Panc1 (cell line): ENCODE results near the gene TSHZ2. TPM values are rescaled to one million over a fixed set of nuclear protein-coding genes. Genes with fewer than 3 reads are reported as not detected.

ENCODE experiments used
- ATAC-seq: fragments of 200-7000 bp; cut with Tn5 transposase; 2 replicates; pipeline ENCODE4 v1.9.1; 2020; ENCODE audit warnings: mild to moderate bottlenecking, moderate library complexity
- BruUV-seq: library from RNA; stranded (reverse); fragments of 400-500 nt; replicated peaks from 2 replicates; lab custom pipeline; 2021; lab: Mats Ljungman, UMichigan
- CTCF ChIA-PET: fragments of 300-600 bp; sonication (Branson Sonifier 250); formaldehyde crosslinking; loops from one replicate; lab custom pipeline; 2022; ENCODE audit warnings: antibody characterized with exemption; lab: Charles Lee
- POLR2A ChIA-PET: fragments of 300-600 bp; sonication (Branson Sonifier 250); formaldehyde crosslinking; loops from one replicate; lab custom pipeline; 2022; ENCODE audit warnings: antibody characterized with exemption; lab: Charles Lee
- DNase-seq: peaks from one replicate; pipeline ENCODE4 v3.0.0-alpha.2; 2010; ENCODE audit warnings: low read depth, low spot score
- H3K27ac ChIP-seq: 2 replicates; pipeline ENCODE4 v1.5.1; 2011; ENCODE audit warnings: mild to moderate bottlenecking, low read length, inconsistent platforms
- H3K27me3 ChIP-seq: fragments of 200-500 bp; sonication (Bioruptor generic); 2 replicates; pipeline ENCODE4 v1.6.0; 2014; ENCODE audit warnings: low read length, inconsistent platforms; ENCODE audit not compliant: control insufficient read depth, insufficient read depth
- H3K36me3 ChIP-seq: fragments of 200-500 bp; sonication (Bioruptor generic); 2 replicates; pipeline ENCODE4 v1.5.1; 2014; ENCODE audit warnings: inconsistent platforms, mild to moderate bottlenecking, low read length, moderate library complexity; ENCODE audit not compliant: control insufficient read depth, insufficient read depth
- H3K4me1 ChIP-seq: 2 replicates; pipeline ENCODE4 v1.5.1; 2011; ENCODE audit warnings: inconsistent platforms, mild to moderate bottlenecking, low read length, moderate library complexity; ENCODE audit not compliant: control insufficient read depth, insufficient read depth
- H3K4me3 ChIP-seq, 2 experiments: 2 replicates each; pipeline ENCODE4 v1.5.1; 2011 to 2012; ENCODE audit warnings: low read depth in 2 of 2, low read length in 2 of 2, mild to moderate bottlenecking in 2 of 2, inconsistent platforms in 1 of 2, moderate library complexity in 1 of 2
- H3K9me3 ChIP-seq: fragments of 200-500 bp; sonication (Bioruptor generic); 2 replicates; pipeline ENCODE4 v1.5.1; 2014; ENCODE audit warnings: low read depth, mild to moderate bottlenecking, inconsistent platforms, low read length, moderate library complexity; ENCODE audit not compliant: control insufficient read depth, insufficient read depth
- POLR2AphosphoS5 ChIP-seq: IDR thresholded peaks from 2 replicates; pipeline ENCODE4 v1.6.1; 2012; ENCODE audit warnings: mild to moderate bottlenecking, low read depth, low read length, moderate library complexity
- SIN3A ChIP-seq: IDR thresholded peaks from 2 replicates; pipeline ENCODE4 v1.6.1; 2012; ENCODE audit warnings: low read depth, mild to moderate bottlenecking, low read length, moderate library complexity, borderline replicate concordance; ENCODE audit not compliant: insufficient read depth
- TCF7L2 ChIP-seq: IDR thresholded peaks from 2 replicates; pipeline ENCODE4 v1.6.1; 2011; ENCODE audit warnings: mild to moderate bottlenecking, low read depth, low read length, inconsistent platforms
- in situ Hi-C: cut with HindIII; loops from 2 replicates; pipeline ENCODE4 v1.10.0; 2016; ENCODE audit warnings: low sequenced_read_pairs, low pct_unique_long_range_greater_than_20kb
- intact Hi-C: fragments of 100-400 bp; cut with micrococcal nuclease; formaldehyde crosslinking; loops from one replicate; pipeline ENCODE4 v1.10.0; 2022; ENCODE audit not compliant: unreplicated experiment
- total RNA-seq: library from RNA; stranded (reverse); gene quantifications from one replicate; pipeline ENCODE4 v1.2.1, GENCODE V29; 2021; ENCODE audit not compliant: unreplicated experiment
- TF ChIP-seq, protein P1 (sequence below): fragments of 450-650 bp; IDR thresholded peaks from 2 replicates; pipeline ENCODE4 v1.5.1; 2017; ENCODE audit warnings: mild to moderate bottlenecking
- TF ChIP-seq, protein P2 (sequence below), 2 experiments: IDR thresholded peaks; 2 replicates each; pipeline ENCODE4 v1.6.1; 2011 to 2012; ENCODE audit warnings: low read depth in 2 of 2, control low read depth in 1 of 2, low read length in 1 of 2, mild to moderate bottlenecking in 1 of 2, moderate library complexity in 1 of 2; ENCODE audit not compliant: insufficient read depth in 1 of 2

The TSHZ2 gene
- total RNA-seq, 1 experiment from 2014 or later: 0.36 TPM

- Histone ChIP-seq H3K4me3 (no peak overlapping the region), H3K4me1 (no peaks in the 10 kb centered on the region), H3K36me3 (no peaks in the 10 kb centered on the region), H3K9me3 (no peaks in the 10 kb centered on the region), H3K27me3 (no peaks in the 10 kb centered on the region; the same call in 1 of the 2 replicates), H3K27ac (no peak overlapping the region)
- BruUV-seq: no TSS peak
- TF ChIP-seq, protein P1, sequence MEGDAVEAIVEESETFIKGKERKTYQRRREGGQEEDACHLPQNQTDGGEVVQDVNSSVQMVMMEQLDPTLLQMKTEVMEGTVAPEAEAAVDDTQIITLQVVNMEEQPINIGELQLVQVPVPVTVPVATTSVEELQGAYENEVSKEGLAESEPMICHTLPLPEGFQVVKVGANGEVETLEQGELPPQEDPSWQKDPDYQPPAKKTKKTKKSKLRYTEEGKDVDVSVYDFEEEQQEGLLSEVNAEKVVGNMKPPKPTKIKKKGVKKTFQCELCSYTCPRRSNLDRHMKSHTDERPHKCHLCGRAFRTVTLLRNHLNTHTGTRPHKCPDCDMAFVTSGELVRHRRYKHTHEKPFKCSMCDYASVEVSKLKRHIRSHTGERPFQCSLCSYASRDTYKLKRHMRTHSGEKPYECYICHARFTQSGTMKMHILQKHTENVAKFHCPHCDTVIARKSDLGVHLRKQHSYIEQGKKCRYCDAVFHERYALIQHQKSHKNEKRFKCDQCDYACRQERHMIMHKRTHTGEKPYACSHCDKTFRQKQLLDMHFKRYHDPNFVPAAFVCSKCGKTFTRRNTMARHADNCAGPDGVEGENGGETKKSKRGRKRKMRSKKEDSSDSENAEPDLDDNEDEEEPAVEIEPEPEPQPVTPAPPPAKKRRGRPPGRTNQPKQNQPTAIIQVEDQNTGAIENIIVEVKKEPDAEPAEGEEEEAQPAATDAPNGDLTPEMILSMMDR: no peak
- TF ChIP-seq POLR2AphosphoS5: no peak
- no peak for TF ChIP-seq SIN3A
- no peak for TF ChIP-seq TCF7L2
- TF ChIP-seq, protein P2, sequence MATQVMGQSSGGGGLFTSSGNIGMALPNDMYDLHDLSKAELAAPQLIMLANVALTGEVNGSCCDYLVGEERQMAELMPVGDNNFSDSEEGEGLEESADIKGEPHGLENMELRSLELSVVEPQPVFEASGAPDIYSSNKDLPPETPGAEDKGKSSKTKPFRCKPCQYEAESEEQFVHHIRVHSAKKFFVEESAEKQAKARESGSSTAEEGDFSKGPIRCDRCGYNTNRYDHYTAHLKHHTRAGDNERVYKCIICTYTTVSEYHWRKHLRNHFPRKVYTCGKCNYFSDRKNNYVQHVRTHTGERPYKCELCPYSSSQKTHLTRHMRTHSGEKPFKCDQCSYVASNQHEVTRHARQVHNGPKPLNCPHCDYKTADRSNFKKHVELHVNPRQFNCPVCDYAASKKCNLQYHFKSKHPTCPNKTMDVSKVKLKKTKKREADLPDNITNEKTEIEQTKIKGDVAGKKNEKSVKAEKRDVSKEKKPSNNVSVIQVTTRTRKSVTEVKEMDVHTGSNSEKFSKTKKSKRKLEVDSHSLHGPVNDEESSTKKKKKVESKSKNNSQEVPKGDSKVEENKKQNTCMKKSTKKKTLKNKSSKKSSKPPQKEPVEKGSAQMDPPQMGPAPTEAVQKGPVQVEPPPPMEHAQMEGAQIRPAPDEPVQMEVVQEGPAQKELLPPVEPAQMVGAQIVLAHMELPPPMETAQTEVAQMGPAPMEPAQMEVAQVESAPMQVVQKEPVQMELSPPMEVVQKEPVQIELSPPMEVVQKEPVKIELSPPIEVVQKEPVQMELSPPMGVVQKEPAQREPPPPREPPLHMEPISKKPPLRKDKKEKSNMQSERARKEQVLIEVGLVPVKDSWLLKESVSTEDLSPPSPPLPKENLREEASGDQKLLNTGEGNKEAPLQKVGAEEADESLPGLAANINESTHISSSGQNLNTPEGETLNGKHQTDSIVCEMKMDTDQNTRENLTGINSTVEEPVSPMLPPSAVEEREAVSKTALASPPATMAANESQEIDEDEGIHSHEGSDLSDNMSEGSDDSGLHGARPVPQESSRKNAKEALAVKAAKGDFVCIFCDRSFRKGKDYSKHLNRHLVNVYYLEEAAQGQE (IDR thresholded peaks at IDR 0.05; ENCODE audit: insufficient read depth in 1 of 2, low read depth in 2 of 2, low read length in 1 of 2): no peak
- in situ Hi-C loops: no loop called here
- DNase-seq (no peak), ATAC-seq (no peak)
- intact Hi-C loops: no loop called here
- POLR2A ChIA-PET: no interaction called here
- CTCF ChIA-PET: no interaction called here
Measured at GRCh38 chr20:53309515-53309914, 337.4 kb downstream of the TSHZ2 start.

DNA sequence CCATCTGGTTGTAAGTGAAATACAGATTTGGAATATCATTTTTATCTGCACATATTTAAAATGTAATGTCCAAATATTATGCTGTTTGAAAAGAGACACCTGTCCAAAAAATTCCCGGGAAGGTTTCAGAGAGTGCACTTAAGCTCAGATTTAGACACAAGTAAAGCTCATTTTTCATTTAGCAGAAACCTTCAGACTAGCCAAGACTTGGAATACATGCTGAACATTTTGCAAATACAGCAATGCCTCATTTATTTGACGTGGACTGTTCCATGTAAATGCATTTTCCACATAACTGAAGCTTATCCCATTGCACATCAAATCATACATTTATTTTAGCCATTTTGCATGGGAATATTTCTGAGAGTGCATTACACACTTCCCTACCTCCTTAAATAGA lies 340.8 kb downstream of the TSHZ2 start:
- intact Hi-C loops: no loop called here
- Histone ChIP-seq H3K9me3 (no peaks in the 10 kb centered on the region), H3K4me1 (no peaks in the 10 kb centered on the region), H3K4me3 (no peak overlapping the region), H3K36me3 (no peaks in the 10 kb centered on the region), H3K27ac (no peak overlapping the region), H3K27me3 (no peaks in the 10 kb centered on the region; the same call in 1 of the 2 replicates)
- no peak for TF ChIP-seq SIN3A
- TF ChIP-seq POLR2AphosphoS5: no peak
- TF ChIP-seq, protein P2 (IDR thresholded peaks at IDR 0.05; ENCODE audit: insufficient read depth in 1 of 2, low read depth in 2 of 2, low read length in 1 of 2): no peak
- TF ChIP-seq TCF7L2: no peak
- TF ChIP-seq, protein P1: no peak
- ATAC-seq (no peak), DNase-seq (no peak)
- ChIA-PET CTCF (no interaction called here), POLR2A (interaction anchor here (0.6 to 0.7 kb wide), 2 partner anchors 34 to 245 kb away, joined by 4 to 5 read pairs; no protein-coding TSS in a partner anchor)
- in situ Hi-C loops: no loop called here
- BruUV-seq: no TSS peak
